Measurements from ENCODE around the gene TRPM8. TPM values are rescaled to one million over a fixed set of nuclear protein-coding genes. Genes with fewer than 3 reads are reported as not detected.

TRPM8 gene
- total and polyA plus RNA-seq, 2 of the 13 experiments (the other 11 are each of a cell fraction or from before 2014, with no cell fraction given): 0.12 TPM; not detected in 1

DNA sequence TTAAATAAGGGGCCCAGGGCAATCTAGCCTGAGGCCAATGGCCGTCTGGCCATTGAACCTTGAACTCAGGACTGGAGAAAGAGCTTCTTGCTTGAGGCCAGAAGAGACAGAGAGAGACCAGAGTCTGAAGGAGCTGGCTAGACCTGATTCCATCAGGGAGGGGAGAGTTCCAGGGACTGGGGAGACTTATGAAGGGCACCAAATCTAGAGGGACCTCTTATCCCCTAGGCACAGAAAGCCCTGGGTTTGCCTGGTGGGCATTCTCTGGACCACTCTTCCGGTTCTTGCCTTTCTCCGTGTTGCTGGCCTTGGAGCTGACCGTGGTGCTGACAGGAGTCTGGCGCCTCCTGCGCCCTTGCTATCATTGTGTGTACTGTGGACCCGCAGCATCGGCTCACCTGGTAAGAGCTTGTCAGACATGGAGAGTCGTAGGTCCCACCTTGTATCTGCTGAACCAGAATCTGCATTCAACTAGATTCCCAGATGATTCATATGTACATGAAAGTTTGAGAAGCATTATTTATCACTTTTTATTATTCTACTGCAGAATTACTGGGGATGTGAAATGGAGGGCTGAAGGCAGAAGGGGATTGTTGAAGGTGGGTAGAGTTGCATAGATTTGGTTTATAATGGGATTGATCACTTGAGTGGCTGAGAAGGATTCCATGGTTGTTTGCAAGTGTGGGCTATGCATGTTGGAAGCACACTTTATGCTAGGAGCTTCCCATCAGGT, 4.3 kb upstream of the TRPM8 start (continued):
- TF ChIP-seq NBN (conservative IDR thresholded peaks at IDR 0.05) (no peak), ARHGAP35 (CRISPR knock-in tag; IDR thresholded peaks at IDR 0.05; ENCODE audit: borderline replicate concordance) (no peak), SNRNP70 (IDR thresholded peaks at IDR 0.05; ENCODE audit: low read depth, low read length) (no peak), TOPORS (CRISPR knock-in tag; IDR thresholded peaks at IDR 0.05) (no peak), ZNF143 (CRISPR knock-in tag; IDR thresholded peaks at IDR 0.05) (0 out of 2 replicates have a peak, but pooled peaks have one; percentile 36), ZNF383 (CRISPR knock-in tag; IDR thresholded peaks at IDR 0.05; ENCODE audit: borderline replicate concordance) (no peak), FOXP1 (IDR thresholded peaks at IDR 0.05) (no peak), FOXP1 (CRISPR knock-in tag; IDR thresholded peaks at IDR 0.05) (no peak), ZNF44 (CRISPR knock-in tag; IDR thresholded peaks at IDR 0.05) (no peak), GFI1 (CRISPR knock-in tag; IDR thresholded peaks at IDR 0.05; ENCODE audit: borderline replicate concordance) (no peak), ZNF547 (CRISPR knock-in tag; IDR thresholded peaks at IDR 0.05) (no peak), RXRB (CRISPR knock-in tag; IDR thresholded peaks at IDR 0.05; ENCODE audit: borderline replicate concordance) (peak; percentile 26; the same call in 1 of the 2 replicates), POLR2AphosphoS5 (IDR thresholded peaks at IDR 0.05; ENCODE audit: low read depth, low read length) (no peak), FOSL1 (CRISPR knock-in tag; IDR thresholded peaks at IDR 0.05; ENCODE audit: borderline replicate concordance) (no peak), ZSCAN9 (CRISPR knock-in tag; IDR thresholded peaks at IDR 0.05; ENCODE audit: borderline replicate concordance) (peak; percentile 71; the same call in 1 of the 2 replicates), ZNF235 (CRISPR knock-in tag; IDR thresholded peaks at IDR 0.05; ENCODE audit: borderline replicate concordance) (no peak), ZNF724P (CRISPR knock-in tag; IDR thresholded peaks at IDR 0.05; ENCODE audit: borderline replicate concordance) (no peak), SNAPC2 (CRISPR knock-in tag; IDR thresholded peaks at IDR 0.05) (no peak), HNRNPK (IDR thresholded peaks at IDR 0.05; ENCODE audit: low read depth, low read length, poor library complexity, severe bottlenecking) (no peak), ZSCAN21 (CRISPR knock-in tag; IDR thresholded peaks at IDR 0.05; ENCODE audit: borderline replicate concordance) (0 out of 2 replicates have a peak, but pooled peaks have one; percentile 31), ZFY (CRISPR knock-in tag; IDR thresholded peaks at IDR 0.05) (0 out of 2 replicates have a peak, but pooled peaks have one; percentile 20)
- TF ChIP-seq, protein P1, sequence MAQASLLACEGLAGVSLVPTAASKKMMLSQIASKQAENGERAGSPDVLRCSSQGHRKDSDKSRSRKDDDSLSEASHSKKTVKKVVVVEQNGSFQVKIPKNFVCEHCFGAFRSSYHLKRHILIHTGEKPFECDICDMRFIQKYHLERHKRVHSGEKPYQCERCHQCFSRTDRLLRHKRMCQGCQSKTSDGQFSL (CRISPR knock-in tag; IDR thresholded peaks at IDR 0.05): no peak
- TF ChIP-seq, protein P2, sequence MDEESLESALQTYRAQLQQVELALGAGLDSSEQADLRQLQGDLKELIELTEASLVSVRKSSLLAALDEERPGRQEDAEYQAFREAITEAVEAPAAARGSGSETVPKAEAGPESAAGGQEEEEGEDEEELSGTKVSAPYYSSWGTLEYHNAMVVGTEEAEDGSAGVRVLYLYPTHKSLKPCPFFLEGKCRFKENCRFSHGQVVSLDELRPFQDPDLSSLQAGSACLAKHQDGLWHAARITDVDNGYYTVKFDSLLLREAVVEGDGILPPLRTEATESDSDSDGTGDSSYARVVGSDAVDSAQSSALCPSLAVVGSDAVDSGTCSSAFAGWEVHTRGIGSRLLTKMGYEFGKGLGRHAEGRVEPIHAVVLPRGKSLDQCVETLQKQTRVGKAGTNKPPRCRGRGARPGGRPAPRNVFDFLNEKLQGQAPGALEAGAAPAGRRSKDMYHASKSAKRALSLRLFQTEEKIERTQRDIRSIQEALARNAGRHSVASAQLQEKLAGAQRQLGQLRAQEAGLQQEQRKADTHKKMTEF (CRISPR knock-in tag; IDR thresholded peaks at IDR 0.05): no peak
- TF ChIP-seq, protein P3, sequence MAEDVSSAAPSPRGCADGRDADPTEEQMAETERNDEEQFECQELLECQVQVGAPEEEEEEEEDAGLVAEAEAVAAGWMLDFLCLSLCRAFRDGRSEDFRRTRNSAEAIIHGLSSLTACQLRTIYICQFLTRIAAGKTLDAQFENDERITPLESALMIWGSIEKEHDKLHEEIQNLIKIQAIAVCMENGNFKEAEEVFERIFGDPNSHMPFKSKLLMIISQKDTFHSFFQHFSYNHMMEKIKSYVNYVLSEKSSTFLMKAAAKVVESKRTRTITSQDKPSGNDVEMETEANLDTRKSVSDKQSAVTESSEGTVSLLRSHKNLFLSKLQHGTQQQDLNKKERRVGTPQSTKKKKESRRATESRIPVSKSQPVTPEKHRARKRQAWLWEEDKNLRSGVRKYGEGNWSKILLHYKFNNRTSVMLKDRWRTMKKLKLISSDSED (CRISPR knock-in tag; IDR thresholded peaks at IDR 0.05): no peak
- TF ChIP-seq, protein P4, sequence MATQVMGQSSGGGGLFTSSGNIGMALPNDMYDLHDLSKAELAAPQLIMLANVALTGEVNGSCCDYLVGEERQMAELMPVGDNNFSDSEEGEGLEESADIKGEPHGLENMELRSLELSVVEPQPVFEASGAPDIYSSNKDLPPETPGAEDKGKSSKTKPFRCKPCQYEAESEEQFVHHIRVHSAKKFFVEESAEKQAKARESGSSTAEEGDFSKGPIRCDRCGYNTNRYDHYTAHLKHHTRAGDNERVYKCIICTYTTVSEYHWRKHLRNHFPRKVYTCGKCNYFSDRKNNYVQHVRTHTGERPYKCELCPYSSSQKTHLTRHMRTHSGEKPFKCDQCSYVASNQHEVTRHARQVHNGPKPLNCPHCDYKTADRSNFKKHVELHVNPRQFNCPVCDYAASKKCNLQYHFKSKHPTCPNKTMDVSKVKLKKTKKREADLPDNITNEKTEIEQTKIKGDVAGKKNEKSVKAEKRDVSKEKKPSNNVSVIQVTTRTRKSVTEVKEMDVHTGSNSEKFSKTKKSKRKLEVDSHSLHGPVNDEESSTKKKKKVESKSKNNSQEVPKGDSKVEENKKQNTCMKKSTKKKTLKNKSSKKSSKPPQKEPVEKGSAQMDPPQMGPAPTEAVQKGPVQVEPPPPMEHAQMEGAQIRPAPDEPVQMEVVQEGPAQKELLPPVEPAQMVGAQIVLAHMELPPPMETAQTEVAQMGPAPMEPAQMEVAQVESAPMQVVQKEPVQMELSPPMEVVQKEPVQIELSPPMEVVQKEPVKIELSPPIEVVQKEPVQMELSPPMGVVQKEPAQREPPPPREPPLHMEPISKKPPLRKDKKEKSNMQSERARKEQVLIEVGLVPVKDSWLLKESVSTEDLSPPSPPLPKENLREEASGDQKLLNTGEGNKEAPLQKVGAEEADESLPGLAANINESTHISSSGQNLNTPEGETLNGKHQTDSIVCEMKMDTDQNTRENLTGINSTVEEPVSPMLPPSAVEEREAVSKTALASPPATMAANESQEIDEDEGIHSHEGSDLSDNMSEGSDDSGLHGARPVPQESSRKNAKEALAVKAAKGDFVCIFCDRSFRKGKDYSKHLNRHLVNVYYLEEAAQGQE (IDR thresholded peaks at IDR 0.05; ENCODE audit: borderline replicate concordance in 1 of 2, low read depth in 1 of 2, low read length in 2 of 2): peak in 1 of 2 experiments; percentile 99
